IMR-90 (cell line): ENCODE data around the gene MGAT5. TPM values are rescaled to one million over a fixed set of nuclear protein-coding genes. Genes with fewer than 3 reads are reported as not detected.

Source experiments
- ATAC-seq: fragments of 200-7000 bp; cut with Tn5 transposase; 2 replicates; pipeline ENCODE4 v1.9.1; 2020; ENCODE audit warnings: low read depth, mild to moderate bottlenecking, moderate library complexity
- BruUV-seq: library from RNA; stranded (reverse); fragments of 400-500 nt; replicated peaks from 2 replicates; lab custom pipeline; 2021; lab: Mats Ljungman, UMichigan
- CTCF ChIA-PET: fragments of 300-600 bp; formaldehyde crosslinking; extraction: SDS; loops from one replicate; lab custom pipeline; 2021; ENCODE audit warnings: antibody characterized with exemption; lab: Yijun Ruan, JAX
- POLR2A ChIA-PET: fragments of 300-600 bp; sonication (Branson Sonifier 250); formaldehyde crosslinking; loops from one replicate; lab custom pipeline; 2022; ENCODE audit warnings: antibody characterized with exemption; ENCODE audit not compliant: unreplicated experiment; lab: Charles Lee
- DNase-seq: peaks from one replicate; pipeline ENCODE4 v3.0.0; 2013
- H2AFZ ChIP-seq: replicated peaks from 2 replicates; pipeline ENCODE3; 2013; ENCODE audit warnings: low read length, mild to moderate bottlenecking; ENCODE audit not compliant: poor library complexity
- H2AK5ac ChIP-seq: 2 replicates; pipeline ENCODE4 v1.6.1; 2013; ENCODE audit warnings: low read depth, low read length, inconsistent platforms
- H2AK9ac ChIP-seq: replicated peaks from 2 replicates; pipeline ENCODE3; 2013; ENCODE audit warnings: mild to moderate bottlenecking, low read depth, low read length, moderate library complexity; ENCODE audit not compliant: poor library complexity
- H2BK120ac ChIP-seq: 2 replicates; pipeline ENCODE4 v1.6.1; 2013; ENCODE audit warnings: low read depth, low read length, inconsistent platforms
- H2BK15ac ChIP-seq: 3 replicates; pipeline ENCODE4 v1.6.1; 2013; ENCODE audit warnings: low read depth, low read length, inconsistent platforms
- H2BK20ac ChIP-seq: 2 replicates; pipeline ENCODE4 v1.6.1; 2013; ENCODE audit warnings: low read depth, mild to moderate bottlenecking, inconsistent platforms, low read length, moderate library complexity
- H2BK5ac ChIP-seq: 2 replicates; pipeline ENCODE4 v1.6.1; 2013; ENCODE audit warnings: mild to moderate bottlenecking, low read depth, low read length, inconsistent platforms; ENCODE audit not compliant: poor library complexity, severe bottlenecking
- H3K14ac ChIP-seq: replicated peaks from 2 replicates; pipeline ENCODE4 v1.6.1; 2013; ENCODE audit warnings: low read depth, low read length, inconsistent platforms
- H3K18ac ChIP-seq: 2 replicates; pipeline ENCODE4 v1.6.1; 2013; ENCODE audit warnings: low read depth, low read length, control low read depth
- H3K23ac ChIP-seq: 2 replicates; pipeline ENCODE4 v1.6.1; 2013; ENCODE audit warnings: low read depth, low read length, inconsistent platforms
- H3K27ac ChIP-seq: 2 replicates; pipeline ENCODE4 v1.5.1; 2013; ENCODE audit warnings: mild to moderate bottlenecking, control low read depth, low read length; ENCODE audit not compliant: insufficient read depth
- H3K27me3 ChIP-seq: 2 replicates; pipeline ENCODE4 v1.6.1; 2013; ENCODE audit warnings: low read length; ENCODE audit not compliant: control insufficient read depth, insufficient read depth
- H3K36me3 ChIP-seq: 2 replicates; pipeline ENCODE4 v1.6.1; 2013; ENCODE audit warnings: low read length, mixed read lengths; ENCODE audit not compliant: control insufficient read depth, insufficient read depth
- H3K4ac ChIP-seq: 2 replicates; pipeline ENCODE4 v1.6.1; 2013; ENCODE audit warnings: low read depth, low read length, inconsistent platforms
- H3K4me1 ChIP-seq: 2 replicates; pipeline ENCODE4 v1.6.1; 2013; ENCODE audit warnings: low read length, mixed read lengths; ENCODE audit not compliant: control insufficient read depth, insufficient read depth
- H3K4me2 ChIP-seq: 2 replicates; pipeline ENCODE4 v1.6.1; 2013; ENCODE audit warnings: low read depth, mild to moderate bottlenecking, control low read depth, low read length, moderate library complexity
- H3K4me3 ChIP-seq: 2 replicates; pipeline ENCODE4 v1.5.1; 2013; ENCODE audit warnings: low read depth, mild to moderate bottlenecking, control low read depth, low read length, moderate library complexity; ENCODE audit not compliant: insufficient read depth
- H3K56ac ChIP-seq: 2 replicates; pipeline ENCODE4 v1.6.1; 2013; ENCODE audit warnings: low read length, inconsistent platforms; ENCODE audit not compliant: insufficient read depth; ENCODE audit errors: extremely low read depth
- H3K79me1 ChIP-seq, 2 experiments: 2 replicates each; pipeline ENCODE4 v1.6.1; 2013; ENCODE audit warnings: low read length in 2 of 2, inconsistent platforms in 1 of 2, low read depth in 1 of 2
- H3K9ac ChIP-seq: 2 replicates; pipeline ENCODE4 v1.6.1; 2013; ENCODE audit warnings: low read depth, low read length, control low read depth
- H3K9me1 ChIP-seq: 2 replicates; pipeline ENCODE4 v1.6.1; 2013; ENCODE audit warnings: low read length, inconsistent platforms; ENCODE audit not compliant: insufficient read depth
- H3K9me3 ChIP-seq: 2 replicates; pipeline ENCODE4 v1.6.1; 2013; ENCODE audit warnings: low read length; ENCODE audit not compliant: control insufficient read depth, insufficient read depth
- H4K20me1 ChIP-seq: 2 replicates; pipeline ENCODE4 v1.6.1; 2013; ENCODE audit warnings: low read length, inconsistent platforms; ENCODE audit not compliant: insufficient read depth
- H4K5ac ChIP-seq: 2 replicates; pipeline ENCODE4 v1.6.1; 2013; ENCODE audit warnings: mild to moderate bottlenecking, low read depth, low read length, control low read depth
- H4K8ac ChIP-seq, 2 experiments: 2 replicates each; pipeline ENCODE4 v1.6.1; 2013; ENCODE audit warnings: low read depth in 2 of 2, low read length in 2 of 2, control low read depth in 1 of 2, inconsistent platforms in 1 of 2
- H4K91ac ChIP-seq: 2 replicates; pipeline ENCODE4 v1.6.1; 2013; ENCODE audit warnings: low read depth, low read length, inconsistent platforms; ENCODE audit not compliant: insufficient read depth
- BHLHE40 ChIP-seq: fragments of 150-350 bp; IDR thresholded peaks from 2 replicates; pipeline ENCODE4 v1.6.1; 2016; ENCODE audit warnings: mild to moderate bottlenecking, low read depth, low read length
- CEBPB ChIP-seq: IDR thresholded peaks from 2 replicates; pipeline ENCODE4 v1.6.1; 2012; ENCODE audit warnings: low read depth, low read length, improper control_type of control experiment
- CHD1 ChIP-seq: IDR thresholded peaks from 2 replicates; pipeline ENCODE4 v1.6.1; 2012; ENCODE audit warnings: low read depth, low read length, improper control_type of control experiment
- ELK1 ChIP-seq: fragments of 150-350 bp; IDR thresholded peaks from 2 replicates; pipeline ENCODE4 v1.6.1; 2016; ENCODE audit warnings: low read depth, mild to moderate bottlenecking, low read length, moderate library complexity, borderline replicate concordance
- FOS ChIP-seq: fragments of 150-350 bp; IDR thresholded peaks from 2 replicates; pipeline ENCODE4 v1.6.1; 2016; ENCODE audit warnings: low read depth, low read length
- MAZ ChIP-seq: IDR thresholded peaks from 2 replicates; pipeline ENCODE4 v1.6.1; 2012; ENCODE audit warnings: low read depth, mild to moderate bottlenecking, low read length, improper control_type of control experiment, moderate library complexity, borderline replicate concordance
- POLR2A ChIP-seq: IDR thresholded peaks from 2 replicates; pipeline ENCODE4 v1.6.1; 2012; ENCODE audit warnings: mild to moderate bottlenecking, low read depth, low read length
- RFX5 ChIP-seq: IDR thresholded peaks from 2 replicates; pipeline ENCODE4 v1.8.0; 2012; ENCODE audit warnings: low read depth, mild to moderate bottlenecking, low read length, moderate library complexity
- SMC3 ChIP-seq: fragments of 150-350 bp; IDR thresholded peaks from 2 replicates; pipeline ENCODE4 v1.6.1; 2016; ENCODE audit warnings: low read depth, mild to moderate bottlenecking, antibody characterized with exemption, low read length, moderate library complexity
- WGBS, 2 experiments: methylation state at CpG; one replicate each; pipeline versions ENCODE4 v1.1.5 to v1.1.7; 2013; ENCODE audit warnings: missing lambda C conversion rate in 2 of 2; ENCODE audit not compliant: insufficient read length in 1 of 2; ENCODE audit errors: extremely low coverage in 2 of 2; 5-methylcytosine and 5-hydroxymethylcytosine counted together
- dilution Hi-C: fragments of 300-500 bp; cut with HindIII; formaldehyde crosslinking; loops from one replicate; pipeline ENCODE4 v1.14.3; 2018; ENCODE audit warnings: low sequenced_read_pairs; ENCODE audit not compliant: unreplicated experiment
- in situ Hi-C: fragments of 300-500 bp; cut with MboI; formaldehyde crosslinking; loops from 3 replicates; pipeline ENCODE4 v1.14.3; 2019; ENCODE audit warnings: low sequenced_read_pairs, inconsistent platforms, mixed read lengths
- intact Hi-C: fragments of 100-400 bp; cut with micrococcal nuclease; formaldehyde crosslinking; loops from 2 replicates; pipeline ENCODE4 v1.10.0; 2022
- polyA plus RNA-seq, 3 experiments: library from polyadenylated mRNA; depleted of rRNA; stranded (reverse); fragments of >200 nt; gene quantifications; 2 replicates each; pipeline ENCODE4 v1.2.3, GENCODE V29; 2012; ENCODE audit warnings: low replicate concordance in 1 of 3
- total RNA-seq: library from RNA; depleted of rRNA; stranded (reverse); fragments of >200 nt; gene quantifications from 2 replicates; pipeline ENCODE4 v1.2.3, GENCODE V29; 2012

The MGAT5 gene
- total and polyA plus RNA-seq, 2 of the 4 experiments (the other 2 are of a cell fraction) = 22.9 to 59.9 TPM

- H3K79me1 ChIP-seq = peaks cover 0 to 4% of the 10 kb centered on the region in 2 experiments; a peak in 2 of 4 replicates
- no peak overlapping the region for H3K4ac ChIP-seq
- ChIA-PET POLR2A (no interaction called here), CTCF (no interaction called here)
- H3K4me2 ChIP-seq = no peak overlapping the region
- no TSS peak for BruUV-seq
- no peak for TF ChIP-seq RFX5
- TF ChIP-seq SMC3 = no peak
- no peak for TF ChIP-seq FOS
- no peak for TF ChIP-seq POLR2A
- TF ChIP-seq MAZ = no peak
- TF ChIP-seq ELK1 = no peak
- TF ChIP-seq BHLHE40 = no peak
- no peak for TF ChIP-seq CHD1
- no peak for TF ChIP-seq CEBPB
- H3K23ac ChIP-seq = no peak overlapping the region
- no peak overlapping the region for H4K5ac ChIP-seq
- H3K4me3 ChIP-seq = no peak overlapping the region
- no peak overlapping the region for H2AK5ac ChIP-seq
- WGBS, 2 experiments = 100% methylated on average over 1 of the region's 3 CpGs; no CpG with 5 or more reads in 1 of the 2 experiments
- H4K8ac ChIP-seq = no peak overlapping the region
- H2BK120ac ChIP-seq = no peak overlapping the region
- no peaks in the 10 kb centered on the region for H3K27me3 ChIP-seq
- no peak overlapping the region for H3K56ac ChIP-seq
- no peak overlapping the region for H2BK15ac ChIP-seq
- intact Hi-C loops = no loop called here
- dilution Hi-C loops = no loop called here
- H3K36me3 ChIP-seq = peaks cover 25% of the 10 kb centered on the region
- peaks cover 3% of the 10 kb centered on the region for H3K4me1 ChIP-seq
- no peak overlapping the region for H2BK20ac ChIP-seq
- in situ Hi-C loops = no loop called here
- H2AK9ac ChIP-seq = no peak overlapping the region
- DNase-seq = no peak
- ATAC-seq = no peak
- H3K9me1 ChIP-seq = peaks cover 5% of the 10 kb centered on the region
- H3K18ac ChIP-seq = no peak overlapping the region
- H2AFZ ChIP-seq = no peak overlapping the region
- H4K91ac ChIP-seq = no peak overlapping the region
- H3K14ac ChIP-seq = no peak overlapping the region
- H4K20me1 ChIP-seq = no peaks in the 10 kb centered on the region
- no peak overlapping the region for H2BK5ac ChIP-seq
- no peaks in the 10 kb centered on the region for H3K9me3 ChIP-seq
- H3K9ac ChIP-seq = no peak overlapping the region
- H3K27ac ChIP-seq = no peak overlapping the region
Measured at GRCh38 chr2:134354611-134355010, 100.7 kb downstream of the MGAT5 start.
